HepG2 (cell line): ENCODE results near the gene PIP5K1C. TPM values are rescaled to one million over a fixed set of nuclear protein-coding genes. Genes with fewer than 3 reads are reported as not detected.

ENCODE experiments used
- ATAC-seq: fragments of 200-7000 bp; cut with Tn5 transposase; 3 replicates; pipeline ENCODE4 v1.9.1; 2020; ENCODE audit warnings: mild to moderate bottlenecking, moderate library complexity
- BruUV-seq: library from RNA; stranded (reverse); fragments of 400-500 nt; replicated peaks from 2 replicates; lab custom pipeline; 2021; lab: Mats Ljungman, UMichigan
- CTCF ChIA-PET: fragments of 300-600 bp; formaldehyde crosslinking; extraction: SDS; loops from one replicate; lab custom pipeline; 2021; ENCODE audit warnings: low total read pairs, inconsistent platforms, low intra/inter-chr PET ratio; lab: Yijun Ruan, JAX
- POLR2A ChIA-PET: fragments of 350-600 bp; sonication (Branson Sonifier 250); formaldehyde crosslinking; loops from one replicate; lab custom pipeline; 2020; ENCODE audit warnings: antibody characterized with exemption, inconsistent platforms; lab: Yijun Ruan, JAX
- DNase-seq: peaks from one replicate; pipeline ENCODE4 v3.0.0-alpha.2; 2015; ENCODE audit warnings: low spot score
- FAIRE-seq: peaks from 3 replicates; lab custom pipeline; 2011; peaks lifted over from hg19 to GRCh38; lab: Jason Lieb, UNC
- H2AFZ ChIP-seq: one replicate; pipeline ENCODE4 v1.6.1; 2011; ENCODE audit warnings: low read length, inconsistent platforms
- H3K27ac ChIP-seq: fragments of 300-600 bp; 3 replicates; pipeline ENCODE4 v1.8.0; 2011; ENCODE audit warnings: mixed run types, mild to moderate bottlenecking, mixed read lengths, low read length, inconsistent platforms; ENCODE audit not compliant: insufficient read depth; ENCODE audit errors: extremely low read length
- H3K27me3 ChIP-seq, 2 experiments: fragments of 200-600 bp in 1 of 2; 2 replicates in 1 of 2; 3 replicates in 1 of 2; pipeline versions ENCODE4 v1.6.0 to v1.8.0; 2011; ENCODE audit warnings: low read length in 2 of 2, mild to moderate bottlenecking in 2 of 2, moderate library complexity in 2 of 2, inconsistent platforms in 1 of 2; ENCODE audit not compliant: insufficient read depth in 2 of 2, control insufficient read depth in 1 of 2
- H3K36me3 ChIP-seq, 2 experiments: fragments of 200-600 bp in 1 of 2; replicated peaks in 1 of 2; 2 replicates in 1 of 2; 3 replicates in 1 of 2; pipeline versions ENCODE4 v1.5.1 to v1.8.0; 2011; ENCODE audit warnings: low read length in 2 of 2, inconsistent platforms in 1 of 2; ENCODE audit not compliant: insufficient read depth in 2 of 2, control insufficient read depth in 1 of 2
- H3K4me1 ChIP-seq: 2 replicates; pipeline ENCODE4 v1.5.1; 2012; ENCODE audit warnings: low read length, inconsistent platforms; ENCODE audit not compliant: insufficient read depth
- H3K4me2 ChIP-seq: 2 replicates; pipeline ENCODE4 v1.6.0; 2011; ENCODE audit warnings: low read depth, low read length, inconsistent platforms
- H3K4me3 ChIP-seq, 3 experiments: fragments of 200-600 bp in 1 of 3; sonication (generic), shearing (Covaris generic) in 1 of 3; replicated peaks in 1 of 3; 2 replicates each; pipeline ENCODE4 v1.5.1; 2011 to 2016; ENCODE audit warnings: low read length in 3 of 3, inconsistent platforms in 2 of 3, low read depth in 2 of 3, mild to moderate bottlenecking in 2 of 3, control low read depth in 1 of 3, mixed read lengths in 1 of 3; ENCODE audit not compliant: insufficient read depth in 1 of 3
- H3K79me2 ChIP-seq: one replicate; pipeline ENCODE4 v1.6.1; 2011; ENCODE audit warnings: low read length, inconsistent platforms; ENCODE audit not compliant: insufficient read depth
- H3K9ac ChIP-seq: 2 replicates; pipeline ENCODE4 v1.6.0; 2011; ENCODE audit warnings: mild to moderate bottlenecking, low read depth, low read length, inconsistent platforms; ENCODE audit not compliant: insufficient read depth
- H3K9me3 ChIP-seq: 2 replicates; pipeline ENCODE4 v1.5.1; 2012; ENCODE audit warnings: mild to moderate bottlenecking, low read length
- H4K20me1 ChIP-seq: 2 replicates; pipeline ENCODE4 v1.6.0; 2011; ENCODE audit warnings: inconsistent platforms, mild to moderate bottlenecking, low read length, moderate library complexity; ENCODE audit not compliant: insufficient read depth
- ARID3A ChIP-seq: IDR thresholded peaks from 2 replicates; pipeline ENCODE4 v1.6.1; 2012; ENCODE audit warnings: low read depth, low read length, improper control_type of control experiment
- NFE2L2 ChIP-seq: fragments of 150-350 bp; IDR thresholded peaks from 2 replicates; pipeline ENCODE4 v1.6.1; 2014; ENCODE audit warnings: low read length
- SMAD9 ChIP-seq: sonication (generic); formaldehyde crosslinking; IDR thresholded peaks from 2 replicates; pipeline ENCODE4 v1.5.1; 2020; ENCODE audit warnings: mild to moderate bottlenecking, missing genetic modification reagents
- WGBS: methylation state at CpG from one replicate; pipeline ENCODE4 v1.1.6; 2017; ENCODE audit warnings: low lambda C conversion rate; 5-methylcytosine and 5-hydroxymethylcytosine counted together
- in situ Hi-C: cut with HindIII; loops from 2 replicates; pipeline ENCODE4 v1.10.0; 2017; ENCODE audit warnings: low pct_unique_long_range_greater_than_20kb; ENCODE audit not compliant: extremely low pct_ligation_motif_present
- intact Hi-C: fragments of 100-400 bp; cut with micrococcal nuclease; formaldehyde crosslinking; loops from one replicate; pipeline ENCODE4 v1.10.0; 2022; ENCODE audit not compliant: unreplicated experiment
- polyA plus RNA-seq, 8 experiments: library from polyadenylated mRNA; depleted of rRNA in 3 of 8; stranded (reverse) in 7 of 8; unstranded in 1 of 8; fragments of >200 nt; fragmentation: Illumina TruSeq in 4 of 8; extraction: Trizol in 4 of 8; gene quantifications; 2 replicates each; pipeline versions ENCODE4 v1.2.1 to v1.2.3, GENCODE V29; 2011 to 2016; ENCODE audit warnings: low read depth in 4 of 8, missing spikeins in 1 of 8, mixed read lengths in 1 of 8; ENCODE audit not compliant: insufficient read depth in 1 of 8
- total RNA-seq, 5 experiments: library from RNA; depleted of rRNA; stranded (reverse); fragments of >200 nt; fragmentation: Illumina TruSeq; extraction: Trizol; gene quantifications; 2 replicates each; pipeline ENCODE4 v1.2.3, GENCODE V29; 2016; ENCODE audit warnings: low read depth in 1 of 5

The PIP5K1C gene
- total and polyA plus RNA-seq, 2 of the 13 experiments (the other 11 are each of a cell fraction or from before 2014, with no cell fraction given) = 3.6 to 4.3 TPM

GRCh38 chr19:3670796-3671679 is 29.2 kb downstream of the PIP5K1C start:
- no peak overlapping the region for H3K4me2 ChIP-seq
- ATAC-seq = no peak
- no peaks in the 10 kb centered on the region for H3K27me3 ChIP-seq

More at GRCh38 chr19:3670796-3671679, 29.2 kb downstream of the PIP5K1C start:
- Histone ChIP-seq H3K79me2 (no peaks in the 10 kb centered on the region), H2AFZ (no peak overlapping the region), H3K4me1 (peaks cover 21% of the 10 kb centered on the region), H3K4me3 (no peak overlapping the region), H3K9ac (no peak overlapping the region), H4K20me1 (no peaks in the 10 kb centered on the region), H3K27ac (no peak overlapping the region), H3K9me3 (no peaks in the 10 kb centered on the region), H3K36me3 (no peaks in the 10 kb centered on the region; a peak in 2 of 5 replicates)
- no TSS peak for BruUV-seq
- POLR2A ChIA-PET = interaction anchor here (0.6 kb wide), 1 partner anchor 42 kb away, joined by 3 read pairs; no protein-coding TSS in a partner anchor
- FAIRE-seq (no peak), DNase-seq (no peak)
- in situ Hi-C loops = no loop called here
- CTCF ChIA-PET = no interaction called here
- intact Hi-C loops = no loop called here
- 85% methylated on average over 34 of the region's 45 CpGs for WGBS
- TF ChIP-seq NFE2L2 = peak; percentile 52
- no peak for TF ChIP-seq ARID3A
- TF ChIP-seq SMAD9 (CRISPR knock-in tag) = no peak
